PC-9 (cell line): ENCODE measurements around the gene SPIN1. TPM values are rescaled to one million over a fixed set of nuclear protein-coding genes. Genes with fewer than 3 reads are reported as not detected.
"Not testable (repeated sequence)": the region's sequence is repeated elsewhere in the genome, so short reads cannot be mapped to it uniquely, and the experiment has no call there.

ENCODE experiments used
- BruUV-seq: library from RNA; stranded (reverse); fragments of 400-500 nt; replicated peaks from 2 replicates; lab custom pipeline; 2021; lab: Mats Ljungman, UMichigan
- CTCF ChIA-PET: fragments of 300-600 bp; sonication (Branson Sonifier 250); formaldehyde crosslinking; loops from one replicate; lab custom pipeline; 2022; ENCODE audit warnings: antibody characterized with exemption; lab: Charles Lee
- POLR2A ChIA-PET: fragments of 300-600 bp; sonication (Branson Sonifier 250); formaldehyde crosslinking; loops from one replicate; lab custom pipeline; 2022; ENCODE audit warnings: antibody characterized with exemption; ENCODE audit not compliant: unreplicated experiment; lab: Charles Lee
- DNase-seq, 2 experiments: peaks; one replicate each; pipeline versions ENCODE4 v3.0.0 to v3.0.0-alpha.2; 2015 to 2022; ENCODE audit warnings: mixed read lengths in 1 of 2
- H2AFZ ChIP-seq: fragments of 200-600 bp; sonication (generic); 2 replicates; pipeline ENCODE4 v1.8.1; 2017; ENCODE audit warnings: antibody characterized with exemption
- H3F3A ChIP-seq: fragments of 200-600 bp; sonication (generic); 2 replicates; pipeline ENCODE4 v1.8.1; 2017; ENCODE audit warnings: antibody characterized with exemption, mild to moderate bottlenecking, low read depth; ENCODE audit not compliant: insufficient read depth
- H3K27ac ChIP-seq: fragments of 200-600 bp; sonication (generic); 2 replicates; pipeline ENCODE4 v1.6.1; 2016; ENCODE audit warnings: mixed run types
- H3K27me3 ChIP-seq: fragments of 200-600 bp; sonication (generic); 2 replicates; pipeline ENCODE4 v1.6.1; 2016; ENCODE audit warnings: low read depth, mixed run types; ENCODE audit not compliant: insufficient read depth
- H3K36me3 ChIP-seq: fragments of 200-600 bp; sonication (generic); 2 replicates; pipeline ENCODE4 v1.6.1; 2016; ENCODE audit warnings: low read depth, mixed run types
- H3K4me1 ChIP-seq: fragments of 200-600 bp; sonication (generic); replicated peaks from 2 replicates; pipeline ENCODE4 v1.6.1; 2016; ENCODE audit warnings: mixed run types; ENCODE audit not compliant: insufficient read depth
- H3K4me2 ChIP-seq: fragments of 200-600 bp; sonication (generic); 2 replicates; pipeline ENCODE4 v1.6.1; 2017; ENCODE audit warnings: mixed run types
- H3K4me3 ChIP-seq: fragments of 200-600 bp; sonication (generic); 2 replicates; pipeline ENCODE4 v1.6.1; 2016; ENCODE audit warnings: mixed run types
- H3K79me2 ChIP-seq: fragments of 200-600 bp; sonication (generic); 2 replicates; pipeline ENCODE4 v1.6.1; 2017; ENCODE audit warnings: low read depth, mixed run types
- H3K9me2 ChIP-seq: fragments of 200-600 bp; sonication (generic); 2 replicates; pipeline ENCODE4 v1.8.1; 2017; ENCODE audit warnings: mild to moderate bottlenecking; ENCODE audit not compliant: insufficient read depth
- H3K9me3 ChIP-seq: fragments of 200-600 bp; sonication (generic); 2 replicates; pipeline ENCODE4 v1.8.1; 2016; ENCODE audit warnings: low read depth; ENCODE audit not compliant: insufficient read depth
- H4K20me1 ChIP-seq: fragments of 200-600 bp; sonication (generic); 2 replicates; pipeline ENCODE4 v1.8.1; 2017; ENCODE audit not compliant: insufficient read depth
- EZH2 ChIP-seq: fragments of 200-600 bp; sonication (generic); IDR thresholded peaks from 2 replicates; pipeline ENCODE4 v1.8.0; 2017; ENCODE audit warnings: antibody characterized with exemption, low read depth
- intact Hi-C: fragments of 100-400 bp; cut with micrococcal nuclease; formaldehyde crosslinking; loops from one replicate; pipeline ENCODE4 v1.10.0; 2022; ENCODE audit not compliant: unreplicated experiment
- total RNA-seq: library from RNA; stranded (reverse); gene quantifications from 2 replicates; pipeline ENCODE4 v1.2.3, GENCODE V29; 2021
- TF ChIP-seq, protein P1 (sequence below): fragments of 200-600 bp; sonication (generic); conservative IDR thresholded peaks from 2 replicates; pipeline ENCODE4 v1.6.1; 2017; ENCODE audit warnings: mixed run types, antibody characterized with exemption, mild to moderate bottlenecking, moderate library complexity

The SPIN1 gene
- total RNA-seq, 1 experiment from 2014 or later, result 102 TPM

DNA sequence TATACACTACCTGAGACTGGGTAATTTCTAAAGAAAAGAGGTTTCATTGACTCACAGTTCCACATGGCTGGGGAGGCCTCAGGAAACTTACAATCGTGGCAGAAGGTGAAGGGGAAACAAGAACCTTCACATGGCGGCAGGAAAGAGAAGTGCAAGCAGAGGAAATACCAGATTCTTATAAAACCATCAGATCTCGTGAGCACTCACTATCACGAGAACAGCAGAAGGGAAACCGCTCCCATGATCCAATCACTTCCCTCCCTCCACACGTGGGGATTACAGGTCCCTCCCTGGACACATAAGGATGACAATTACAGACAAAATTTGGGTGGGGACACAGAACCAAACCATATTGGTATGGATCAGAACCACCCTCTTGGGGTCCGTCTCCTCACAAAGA, 44.2 kb upstream of the SPIN1 start:
- Histone ChIP-seq H3K27me3 (no peaks in the 10 kb centered on the region), H3K27ac (peak overlapping the region; percentile 68), H3K4me1 (peaks cover 23% of the 10 kb centered on the region), H3F3A (peaks cover 13% of the 10 kb centered on the region), H2AFZ (no peak overlapping the region), H3K9me2 (no peaks in the 10 kb centered on the region), H3K9me3 (0 out of 2 replicates have a peak, but pooled peaks cover 4% of the 10 kb centered on the region), H3K4me2 (peak overlapping the region; percentile 38; the same call in 1 of the 2 replicates), H3K36me3 (no peaks in the 10 kb centered on the region), H4K20me1 (no peaks in the 10 kb centered on the region), H3K4me3 (no peak overlapping the region), H3K79me2 (no peaks in the 10 kb centered on the region)
- intact Hi-C loops, result loop anchor here (1.0 to 5.0 kb wide), 4 partner anchors 44 to 171 kb away; partner anchors contain the start of gene SPIN1
- TF ChIP-seq, protein P1, sequence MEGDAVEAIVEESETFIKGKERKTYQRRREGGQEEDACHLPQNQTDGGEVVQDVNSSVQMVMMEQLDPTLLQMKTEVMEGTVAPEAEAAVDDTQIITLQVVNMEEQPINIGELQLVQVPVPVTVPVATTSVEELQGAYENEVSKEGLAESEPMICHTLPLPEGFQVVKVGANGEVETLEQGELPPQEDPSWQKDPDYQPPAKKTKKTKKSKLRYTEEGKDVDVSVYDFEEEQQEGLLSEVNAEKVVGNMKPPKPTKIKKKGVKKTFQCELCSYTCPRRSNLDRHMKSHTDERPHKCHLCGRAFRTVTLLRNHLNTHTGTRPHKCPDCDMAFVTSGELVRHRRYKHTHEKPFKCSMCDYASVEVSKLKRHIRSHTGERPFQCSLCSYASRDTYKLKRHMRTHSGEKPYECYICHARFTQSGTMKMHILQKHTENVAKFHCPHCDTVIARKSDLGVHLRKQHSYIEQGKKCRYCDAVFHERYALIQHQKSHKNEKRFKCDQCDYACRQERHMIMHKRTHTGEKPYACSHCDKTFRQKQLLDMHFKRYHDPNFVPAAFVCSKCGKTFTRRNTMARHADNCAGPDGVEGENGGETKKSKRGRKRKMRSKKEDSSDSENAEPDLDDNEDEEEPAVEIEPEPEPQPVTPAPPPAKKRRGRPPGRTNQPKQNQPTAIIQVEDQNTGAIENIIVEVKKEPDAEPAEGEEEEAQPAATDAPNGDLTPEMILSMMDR, result no peak
- no peak for TF ChIP-seq EZH2
- POLR2A ChIA-PET, result no interaction called here
- CTCF ChIA-PET, result no interaction called here
- no TSS peak for BruUV-seq
- no peak for DNase-seq

DNA sequence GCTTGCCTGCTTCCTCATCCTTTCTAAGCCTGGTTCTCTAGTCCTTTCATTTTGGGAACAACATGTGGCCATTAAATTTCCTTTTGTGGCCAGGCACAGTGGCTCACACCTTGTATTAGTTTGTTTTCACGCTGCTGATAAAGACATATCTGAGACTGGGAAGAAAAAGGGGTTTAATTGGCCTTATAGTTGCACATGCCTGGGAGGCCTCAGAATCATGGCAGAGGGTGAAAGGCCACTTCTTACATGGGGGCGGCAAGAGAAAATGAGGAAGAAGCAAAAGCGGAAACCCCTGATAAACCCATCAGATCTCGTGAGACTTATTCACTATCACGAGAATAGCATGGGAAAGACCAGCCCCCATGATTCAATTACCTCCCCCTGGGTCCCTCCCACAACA, 37.9 kb upstream of the SPIN1 start:
- H4K20me1 ChIP-seq, H3K9me3 ChIP-seq, DNase-seq, H2AFZ ChIP-seq, CTCF ChIA-PET, H3K9me2 ChIP-seq, H3K4me2 ChIP-seq, H3K36me3 ChIP-seq, intact Hi-C loops, H3K27me3 ChIP-seq, POLR2A ChIA-PET, H3K4me3 ChIP-seq, H3K4me1 ChIP-seq, BruUV-seq, H3K27ac ChIP-seq, H3K79me2 ChIP-seq: not testable (repeated sequence)
- H3F3A ChIP-seq, result peaks cover 18% of the 10 kb centered on the region

DNA sequence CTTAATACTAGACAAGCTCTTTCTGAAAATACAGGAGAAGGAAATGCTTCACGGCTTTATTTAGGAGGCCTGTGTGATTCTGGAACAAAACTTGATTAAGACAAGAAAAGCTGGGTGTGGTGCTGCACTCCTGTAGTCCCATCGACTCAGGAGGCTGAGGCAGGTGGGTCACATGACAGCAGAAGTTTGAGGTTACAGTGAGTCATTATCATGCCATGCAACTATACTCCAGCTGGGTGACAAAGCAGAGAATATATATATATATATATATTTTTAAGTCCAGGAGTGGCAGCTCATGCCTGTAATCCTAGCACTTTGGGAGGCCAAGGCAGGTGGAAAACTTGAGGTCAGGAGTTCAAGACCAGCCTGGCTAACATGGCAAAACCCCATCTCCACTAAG, 33.1 kb upstream of the SPIN1 start:
- ChIA-PET CTCF (interaction anchor here (0.6 to 0.7 kb wide), 2 partner anchors 33 to 160 kb away, joined by 3 read pairs; partner anchors contain the start of gene SPIN1), POLR2A (interaction anchor here (0.5 to 0.6 kb wide), 3 partner anchors 32 to 827 kb away, joined by 3 to 4 read pairs (median 3); no protein-coding TSS in a partner anchor)
- Histone ChIP-seq H3K27ac (peak overlapping the region; percentile 67), H4K20me1 (no peaks in the 10 kb centered on the region), H2AFZ (no peak overlapping the region), H3F3A (peaks cover 10% of the 10 kb centered on the region), H3K79me2 (no peaks in the 10 kb centered on the region), H3K9me3 (peaks cover 9% of the 10 kb centered on the region; the same call in 1 of the 2 replicates), H3K36me3 (no peaks in the 10 kb centered on the region), H3K9me2 (no peaks in the 10 kb centered on the region), H3K27me3 (no peaks in the 10 kb centered on the region), H3K4me2 (peak overlapping the region; percentile 14; the same call in 1 of the 2 replicates), H3K4me3 (no peak overlapping the region), H3K4me1 (peaks cover 14% of the 10 kb centered on the region)
- intact Hi-C loops, result no loop called here
- BruUV-seq, result no TSS peak
- peak; percentile 70 to 84 for DNase-seq
- no peak for TF ChIP-seq EZH2
- TF ChIP-seq, protein P1, result no peak

DNA sequence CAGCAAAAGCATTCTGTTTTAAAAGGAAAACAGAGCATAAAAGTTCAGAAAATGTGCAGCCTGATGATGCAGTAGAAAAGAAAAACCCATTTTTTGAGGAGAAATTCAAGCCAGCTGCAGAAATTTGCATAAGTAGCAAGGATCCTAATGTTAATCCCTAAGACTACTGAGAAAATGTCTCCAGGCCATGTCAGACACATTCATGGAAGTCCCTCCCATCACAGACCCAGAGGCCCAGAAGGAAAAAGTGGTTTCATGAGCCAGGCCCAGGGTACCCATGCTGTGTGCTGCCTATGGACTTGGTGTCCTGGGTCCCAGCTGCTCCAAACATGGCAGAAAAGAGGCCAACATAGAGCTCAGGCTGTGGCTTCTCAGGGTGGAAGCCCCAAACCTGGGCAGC, 31.0 kb upstream of the SPIN1 start:
- POLR2A ChIA-PET, result not testable (repeated sequence)

More for the DNA sequence above, 31.0 kb upstream of the SPIN1 start:
- BruUV-seq, H3K9me2 ChIP-seq, H3K4me3 ChIP-seq, H4K20me1 ChIP-seq, H3K27me3 ChIP-seq, H3K36me3 ChIP-seq, intact Hi-C loops, H3K79me2 ChIP-seq, H3K27ac ChIP-seq, H3K4me2 ChIP-seq, H3K9me3 ChIP-seq, CTCF ChIA-PET, DNase-seq, H2AFZ ChIP-seq: not testable (repeated sequence)
- peaks cover 20% of the 10 kb centered on the region for H3K4me1 ChIP-seq
- H3F3A ChIP-seq, result peaks cover 10% of the 10 kb centered on the region
